Measurements from ENCODE around the gene SLC38A3.

SLC38A3 gene

GRCh38 chr3:50255251-50255615, 50.2 kb downstream of the SLC38A3 start:
- peaks cover 58 to 97% (median 91%) of the 10 kb centered on the region in 11 experiments for H4K20me1 ChIP-seq
- no peaks in the 10 kb centered on the region for H3K27me3 ChIP-seq
- no peak for TF ChIP-seq Cebpa-rat (IDR thresholded peaks at IDR 0.05)
- H3K4me2 ChIP-seq: peak overlapping the region; percentile 16 to 85 (median 61); a peak in 18 of 22 replicates
- H3K4me1 ChIP-seq: peaks cover 22 to 92% (median 57%) of the 10 kb centered on the region in 10 experiments
- H3K9ac ChIP-seq: peak overlapping the region; percentile 3 to 65 (median 47); a peak in 12 of 22 replicates
- H3K36me3 ChIP-seq: peaks cover 79 to 96% (median 93%) of the 10 kb centered on the region in 11 experiments
- H3K27ac ChIP-seq: peak overlapping the region in 10 of 11 experiments; percentile 14 to 71 (median 54); a peak in 17 of 22 replicates
- H3K4me3 ChIP-seq: no peak overlapping the region
- H3K9me3 ChIP-seq (replicated peaks in 1 of 11): no peaks in the 10 kb centered on the region

- no peak for TF ChIP-seq Cebpa-rat (IDR thresholded peaks at IDR 0.05)
- Histone ChIP-seq H3K27me3 (no peaks in the 10 kb centered on the region), H3K9ac (no peak overlapping the region), H3K27ac (no peak overlapping the region), H3K4me3 (no peak overlapping the region), H3K36me3 (peaks cover 59 to 76% (median 73%) of the 10 kb centered on the region in 11 experiments), H3K9me3 (replicated peaks in 1 of 11) (no peaks in the 10 kb centered on the region), H3K4me2 (no peak overlapping the region; a peak in 1 of 22 replicates), H3K4me1 (peaks cover 42 to 82% (median 65%) of the 10 kb centered on the region in 10 experiments), H4K20me1 (peaks cover 38 to 92% (median 71%) of the 10 kb centered on the region in 11 experiments)
Observed at GRCh38 chr3:50256978-50257890, 52.2 kb downstream of the SLC38A3 start.

GRCh38 chr3:50258029-50258680, 53.1 kb downstream of the SLC38A3 start:
- H3K9ac ChIP-seq: peak overlapping the region in 7 of 11 experiments; percentile 18 to 88 (median 28); a peak in 8 of 22 replicates
- H3K4me2 ChIP-seq: peak overlapping the region in 1 of 11 experiments; percentile 83; a peak in 1 of 22 replicates
- H3K27ac ChIP-seq: no peak overlapping the region; a peak in 1 of 22 replicates
- peaks cover 50 to 67% (median 64%) of the 10 kb centered on the region in 11 experiments for H3K36me3 ChIP-seq
- H3K27me3 ChIP-seq: no peaks in the 10 kb centered on the region
- H4K20me1 ChIP-seq: peaks cover 29 to 92% (median 62%) of the 10 kb centered on the region in 11 experiments
- no peak overlapping the region for H3K4me3 ChIP-seq
- H3K9me3 ChIP-seq (replicated peaks in 1 of 11): no peaks in the 10 kb centered on the region
- H3K4me1 ChIP-seq: peaks cover 46 to 73% (median 59%) of the 10 kb centered on the region in 10 experiments
- TF ChIP-seq Cebpa-rat (IDR thresholded peaks at IDR 0.05): no peak

- Histone ChIP-seq H4K20me1 (peaks cover 23 to 90% (median 54%) of the 10 kb centered on the region in 11 experiments), H3K9ac (peak overlapping the region in 8 of 11 experiments; percentile 15 to 88 (median 86); a peak in 12 of 22 replicates), H3K9me3 (replicated peaks in 1 of 11) (no peaks in the 10 kb centered on the region), H3K4me1 (peaks cover 41 to 66% (median 54%) of the 10 kb centered on the region in 10 experiments), H3K36me3 (peaks cover 48 to 58% (median 55%) of the 10 kb centered on the region in 11 experiments), H3K4me3 (0 out of 20 replicates have a peak overlapping the region, but pooled peaks of 1 of the 10 experiments have one; percentile 61), H3K27me3 (no peaks in the 10 kb centered on the region), H3K27ac (no peak overlapping the region), H3K4me2 (peak overlapping the region in 7 of 11 experiments; percentile 83 to 97 (median 93); a peak in 9 of 22 replicates)
- TF ChIP-seq Cebpa-rat (IDR thresholded peaks at IDR 0.05): no peak
Observed at GRCh38 chr3:50258979-50259378, 53.9 kb downstream of the SLC38A3 start.

- peaks cover 35 to 66% (median 55%) of the 10 kb centered on the region in 10 experiments for H3K4me1 ChIP-seq
- peaks cover 18 to 88% (median 48%) of the 10 kb centered on the region in 11 experiments for H4K20me1 ChIP-seq
Observed at GRCh38 chr3:50259432-50260026, 54.5 kb downstream of the SLC38A3 start.

GRCh38 chr3:50260027-50260941, 55.2 kb downstream of the SLC38A3 start:
- H3K27me3 ChIP-seq: peaks cover 0 to under 1% (median 0%) of the 10 kb centered on the region in 11 experiments; a peak in 2 of 22 replicates
- TF ChIP-seq Cebpa-rat (IDR thresholded peaks at IDR 0.05): no peak
- peak overlapping the region; percentile 42 to 72 (median 61) for H3K4me3 ChIP-seq
- peaks cover 35 to 45% (median 42%) of the 10 kb centered on the region in 11 experiments for H3K36me3 ChIP-seq
- peaks cover 28 to 64% (median 48%) of the 10 kb centered on the region in 10 experiments for H3K4me1 ChIP-seq
- H3K27ac ChIP-seq: peak overlapping the region; percentile 71 to 91 (median 86); a peak in 21 of 22 replicates
- peak overlapping the region; percentile 83 to 97 (median 93) for H3K4me2 ChIP-seq
- peaks cover 10 to 85% (median 41%) of the 10 kb centered on the region in 11 experiments; a peak in 21 of 22 replicates for H4K20me1 ChIP-seq
- peak overlapping the region; percentile 78 to 88 (median 86) for H3K9ac ChIP-seq
- H3K9me3 ChIP-seq (replicated peaks in 1 of 11): no peaks in the 10 kb centered on the region

More at GRCh38 chr3:50259432-50260026, 54.5 kb downstream of the SLC38A3 start:
- peaks cover 42 to 53% (median 50%) of the 10 kb centered on the region in 11 experiments for H3K36me3 ChIP-seq
- H3K27me3 ChIP-seq: no peaks in the 10 kb centered on the region
- peak overlapping the region; percentile 78 to 88 (median 86); a peak in 21 of 22 replicates for H3K9ac ChIP-seq
- H3K9me3 ChIP-seq (replicated peaks in 1 of 11): no peaks in the 10 kb centered on the region
- no peak for TF ChIP-seq Cebpa-rat (IDR thresholded peaks at IDR 0.05)
- H3K4me3 ChIP-seq: peak overlapping the region; percentile 10 to 72 (median 61); a peak in 8 of 20 replicates
- peak overlapping the region in 9 of 11 experiments; percentile 20 to 88 (median 86); a peak in 15 of 22 replicates for H3K27ac ChIP-seq
- peak overlapping the region; percentile 83 to 97 (median 93) for H3K4me2 ChIP-seq

GRCh38 chr3:50260942-50261441, 55.9 kb downstream of the SLC38A3 start:
- H3K4me3 ChIP-seq: peak overlapping the region in 7 of 10 experiments; percentile 61 to 72 (median 62); a peak in 14 of 20 replicates

More at GRCh38 chr3:50260942-50261441, 55.9 kb downstream of the SLC38A3 start:
- H4K20me1 ChIP-seq: peaks cover 7 to 85% (median 34%) of the 10 kb centered on the region in 11 experiments; a peak in 20 of 22 replicates
- H3K9me3 ChIP-seq (replicated peaks in 1 of 11): no peaks in the 10 kb centered on the region
- H3K9ac ChIP-seq: peak overlapping the region; percentile 78 to 88 (median 86); a peak in 20 of 22 replicates
- peaks cover 25 to 63% (median 44%) of the 10 kb centered on the region in 10 experiments for H3K4me1 ChIP-seq
- no peak for TF ChIP-seq Cebpa-rat (IDR thresholded peaks at IDR 0.05)
- peak overlapping the region in 10 of 11 experiments; percentile 76 to 91 (median 87); a peak in 19 of 22 replicates for H3K27ac ChIP-seq
- peaks cover 1 to 7% (median 6%) of the 10 kb centered on the region in 11 experiments; a peak in 18 of 22 replicates for H3K27me3 ChIP-seq
- H3K36me3 ChIP-seq: peaks cover 28 to 38% (median 36%) of the 10 kb centered on the region in 11 experiments
- H3K4me2 ChIP-seq: peak overlapping the region; percentile 83 to 97 (median 93)

All from BLaER1 treated with 17β-estradiol and CSF1 and Interleukin-3, amounts not matched to agents 10 nM and 100 nM (cell line).